LNCaP clone FGC (cell line): ENCODE results near the gene CMA1.
"Not testable (repeated sequence)": the region's sequence is repeated elsewhere in the genome, so short reads cannot be mapped to it uniquely, and the experiment has no call there.

Experiments used
- DNase-seq: peaks from one replicate; pipeline ENCODE4 v3.0.0-alpha.2; 2011; ENCODE audit warnings: low read depth
- H3K4me3 ChIP-seq: 2 replicates; pipeline ENCODE4 v1.5.1; 2011; ENCODE audit warnings: mild to moderate bottlenecking, low read depth, low read length, control low read depth
- CTCF ChIP-seq: IDR thresholded peaks from 2 replicates; pipeline ENCODE4 v1.5.1; 2012; ENCODE audit warnings: mild to moderate bottlenecking; ENCODE audit not compliant: control insufficient read depth, insufficient read depth; ENCODE audit errors: extremely low read depth

The CMA1 gene

GRCh38 chr14:24518851-24519250 is 10.8 kb upstream of the CMA1 start:
- DNase-seq: no peak
- H3K4me3 ChIP-seq: no peak overlapping the region
- no peak for TF ChIP-seq CTCF

- no peak for DNase-seq
- H3K4me3 ChIP-seq: no peak overlapping the region
- no peak for TF ChIP-seq CTCF
Observed at GRCh38 chr14:24514209-24514608, 6.1 kb upstream of the CMA1 start.

- no peak for TF ChIP-seq CTCF
- DNase-seq: no peak
- no peak overlapping the region for H3K4me3 ChIP-seq
Observed at GRCh38 chr14:24513009-24513408, 4.9 kb upstream of the CMA1 start.

GRCh38 chr14:24506443-24506842 is 1.6 kb downstream of the CMA1 start:
- no peak for TF ChIP-seq CTCF
- H3K4me3 ChIP-seq: no peak overlapping the region
- no peak for DNase-seq

- no peak for TF ChIP-seq CTCF
- DNase-seq: no peak
Observed at GRCh38 chr14:24504425-24504950, 3.6 kb downstream of the CMA1 start.

GRCh38 chr14:24491586-24492408 is 16.3 kb downstream of the CMA1 start:
- H3K4me3 ChIP-seq, DNase-seq: not testable (repeated sequence)

More at GRCh38 chr14:24504425-24504950, 3.6 kb downstream of the CMA1 start:
- no peak overlapping the region for H3K4me3 ChIP-seq

GRCh38 chr14:24483604-24484252 is 24.3 kb downstream of the CMA1 start:
- TF ChIP-seq CTCF: no peak
- no peak overlapping the region for H3K4me3 ChIP-seq
- DNase-seq: no peak

- DNase-seq, H3K4me3 ChIP-seq: not testable (repeated sequence)
Observed at GRCh38 chr14:24482699-24483303, 25.3 kb downstream of the CMA1 start.
